Activated CD4-positive, alpha-beta T cell treated with anti-CD3 and anti-CD28 coated beads for 4 hours (primary cell): ENCODE measurements around the gene RGPD8.

Experiments used
- DNase-seq, 2 donors: peaks; one replicate each; pipeline ENCODE4 v3.0.0-alpha.2; 2020

Gene RGPD8

DNA sequence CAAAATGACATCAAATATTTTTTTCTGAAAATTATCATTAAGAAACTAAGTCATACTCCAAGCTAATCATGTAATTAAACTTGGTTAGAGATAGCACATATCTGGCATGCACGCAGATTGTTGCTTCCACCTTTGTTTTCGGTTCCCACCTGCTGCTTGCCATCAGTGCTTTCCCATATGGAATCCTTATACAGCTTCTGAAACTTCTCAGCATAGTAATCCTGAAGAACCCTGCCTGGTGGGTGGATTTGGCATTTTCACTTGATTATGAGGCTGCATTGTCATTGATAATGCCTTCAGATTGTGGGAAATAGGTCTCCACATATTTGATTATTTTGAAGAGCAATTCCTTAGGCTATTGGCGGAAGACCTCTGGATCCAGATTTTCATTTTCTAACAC, 110.5 kb downstream of the RGPD8 start:
- DNase-seq: no peak

DNA sequence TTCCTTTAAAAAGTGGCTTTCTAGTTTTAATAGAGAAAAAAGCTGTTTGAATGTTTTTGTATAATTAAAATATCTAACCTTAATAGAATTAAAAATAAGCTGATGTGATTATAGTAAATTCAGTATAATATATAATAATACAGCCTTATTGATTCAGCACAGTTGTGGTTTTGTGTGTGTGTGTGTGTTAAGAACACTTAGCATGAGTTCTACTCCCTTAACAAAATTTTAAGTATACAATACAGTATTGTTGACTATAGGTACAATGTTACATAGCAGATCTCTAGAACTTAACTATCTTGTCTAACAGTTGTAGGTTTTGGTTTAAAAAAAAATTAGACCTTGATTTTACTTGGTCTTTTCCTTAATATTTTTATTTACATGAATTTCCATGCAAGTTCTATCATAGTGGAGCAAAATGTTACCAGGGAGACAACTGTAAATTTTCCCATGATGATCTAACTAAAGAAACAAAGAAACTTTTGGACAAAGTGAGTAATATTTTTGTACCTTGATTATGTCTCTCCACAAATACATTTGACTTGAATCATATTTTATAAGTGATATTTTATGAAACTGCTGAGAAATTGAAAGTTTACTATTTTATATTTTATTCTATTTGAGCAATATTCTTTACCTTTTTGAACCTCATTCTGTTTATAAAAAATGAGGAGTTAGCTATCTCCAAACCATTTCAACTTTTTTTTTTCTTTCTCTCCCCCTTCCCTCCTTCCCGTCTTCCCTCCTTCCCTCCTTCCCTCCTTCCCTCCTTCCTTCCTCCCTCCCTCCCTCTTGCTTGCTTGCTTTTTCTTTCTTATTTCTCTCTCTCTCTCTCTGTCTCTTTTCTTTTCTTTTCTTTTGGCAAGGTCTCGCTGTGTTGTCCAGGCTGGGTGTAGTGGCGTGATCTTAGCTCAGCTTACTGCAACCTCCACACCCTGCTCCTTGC, 111.8 kb downstream of the RGPD8 start:
- DNase-seq: no peak
